ENCODE results near the gene LPXN.

Gene LPXN

DNA sequence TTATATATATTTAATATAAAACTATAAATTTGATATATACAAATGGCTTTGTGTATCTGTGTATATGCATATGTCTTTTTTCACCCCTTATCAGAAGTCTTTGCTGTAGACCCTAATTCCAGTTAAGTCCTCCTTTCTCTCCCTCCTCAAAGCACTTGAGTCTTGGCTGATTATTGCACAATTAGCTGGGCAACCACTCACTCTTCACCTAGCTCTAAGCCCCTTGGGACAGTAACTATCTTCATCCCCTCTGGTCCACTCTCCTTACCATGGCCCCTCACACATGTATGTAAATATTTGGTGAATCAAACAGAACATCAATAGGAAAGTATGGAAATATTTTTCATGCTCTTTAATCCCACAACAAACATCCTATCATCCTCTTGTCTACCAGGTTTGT, 66.8 kb downstream of the LPXN start:
- Histone ChIP-seq H3K4me1 (ENCODE audit: control insufficient read depth, insufficient read depth, low read length) (no peaks in the 10 kb centered on the region), H3K27me3 (ENCODE audit: control insufficient read depth, insufficient read depth, low read length) (no peaks in the 10 kb centered on the region), H3K36me3 (ENCODE audit: insufficient read depth, low read length) (no peaks in the 10 kb centered on the region), H3K9me3 (replicated peaks; ENCODE audit: low read length) (no peaks in the 10 kb centered on the region), H3K4me2 (ENCODE audit: low read length) (no peak overlapping the region), H3K9ac (ENCODE audit: low read depth, low read length) (no peak overlapping the region), H3K4me3 (ENCODE audit: low read length) (no peak overlapping the region)

DNA sequence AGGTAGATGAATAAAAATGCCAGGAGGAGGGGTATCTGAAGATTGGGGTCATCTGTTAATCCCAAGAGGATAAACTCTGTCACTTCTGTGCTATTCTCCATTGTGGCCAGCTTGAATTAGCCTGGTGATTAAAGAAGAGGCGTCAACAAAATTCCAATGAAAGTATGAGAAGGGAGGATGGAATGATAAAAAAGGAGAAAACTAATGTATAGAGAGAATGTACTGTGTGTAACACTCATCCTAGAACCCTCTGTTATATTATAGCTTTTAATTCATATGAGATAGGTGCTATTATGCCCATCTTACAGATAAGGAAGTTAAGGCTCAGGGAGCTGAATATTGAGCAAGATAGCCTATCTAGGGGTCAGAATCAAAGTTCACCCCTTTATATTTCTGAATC, 67.7 kb downstream of the LPXN start, which contains the start of gene OR5B21:
OR5B21 (minus strand) TSS at position 101 of the 400 bp plus-strand sequence; CDS start at position 101, 0 bp downstream.
- Histone ChIP-seq H3K9ac (ENCODE audit: low read depth, low read length) (no peak within 1 kb of the TSS), H3K4me3 (ENCODE audit: low read length) (no peak within 1 kb of the TSS), H3K9me3 (replicated peaks; ENCODE audit: low read length) (no peaks in the 10 kb centered on the region), H3K27me3 (ENCODE audit: control insufficient read depth, insufficient read depth, low read length) (no peaks in the 10 kb centered on the region), H3K4me2 (ENCODE audit: low read length) (no peak within 1 kb of the TSS), H3K36me3 (ENCODE audit: insufficient read depth, low read length) (no peaks in the 10 kb centered on the region), H3K4me1 (ENCODE audit: control insufficient read depth, insufficient read depth, low read length) (no peaks in the 10 kb centered on the region)

DNA sequence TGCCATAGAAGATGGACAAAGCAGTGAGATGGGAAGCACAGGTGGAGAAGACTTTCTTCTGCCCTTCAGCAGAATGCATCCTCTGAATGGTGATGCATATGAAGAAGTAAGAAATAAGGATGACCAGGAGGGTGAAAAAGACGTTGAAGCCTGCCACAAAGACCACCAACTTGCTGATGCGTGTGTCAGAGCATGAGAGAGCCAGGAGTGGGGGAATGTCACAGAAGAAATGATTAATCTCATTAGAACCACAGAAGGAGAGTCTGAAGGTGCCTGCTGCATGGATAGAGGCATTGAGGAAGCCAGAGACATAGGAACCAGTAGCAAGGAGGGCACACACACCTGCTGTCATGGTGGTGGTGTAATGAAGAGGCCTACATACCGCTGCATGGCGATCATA, 68.3 kb downstream of the LPXN start:
- Histone ChIP-seq H3K27me3 (ENCODE audit: control insufficient read depth, insufficient read depth, low read length) (no peaks in the 10 kb centered on the region), H3K4me3 (ENCODE audit: low read length) (no peak overlapping the region)

DNA sequence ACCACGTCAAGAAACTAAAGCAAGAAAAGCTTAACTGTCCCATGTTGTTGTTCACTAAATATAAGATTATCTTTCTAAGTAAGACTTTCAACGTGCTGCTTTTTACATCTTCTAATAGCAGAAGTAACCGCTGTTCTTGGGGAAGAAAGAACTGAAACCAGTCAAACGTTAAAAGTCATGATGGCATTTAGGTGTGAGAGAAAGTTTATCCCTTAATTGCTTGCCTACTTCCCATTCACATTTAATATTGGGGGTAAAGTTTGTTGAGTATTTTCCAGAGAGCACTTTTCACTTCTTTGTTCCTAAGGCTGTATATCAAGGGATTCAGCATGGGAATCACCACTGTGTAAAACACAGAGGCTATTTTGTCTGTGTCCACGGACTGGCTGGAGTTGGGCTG, 68.7 kb downstream of the LPXN start:
- no peak overlapping the region for H3K4me2 ChIP-seq (ENCODE audit: low read length)

More for the DNA sequence above, 68.3 kb downstream of the LPXN start:
- H3K9ac ChIP-seq (ENCODE audit: low read depth, low read length) = no peak overlapping the region
- H3K36me3 ChIP-seq (ENCODE audit: insufficient read depth, low read length) = no peaks in the 10 kb centered on the region
- H3K4me2 ChIP-seq (ENCODE audit: low read length) = no peak overlapping the region
- H3K4me1 ChIP-seq (ENCODE audit: control insufficient read depth, insufficient read depth, low read length) = no peaks in the 10 kb centered on the region
- no peaks in the 10 kb centered on the region for H3K9me3 ChIP-seq (replicated peaks; ENCODE audit: low read length)

DNA sequence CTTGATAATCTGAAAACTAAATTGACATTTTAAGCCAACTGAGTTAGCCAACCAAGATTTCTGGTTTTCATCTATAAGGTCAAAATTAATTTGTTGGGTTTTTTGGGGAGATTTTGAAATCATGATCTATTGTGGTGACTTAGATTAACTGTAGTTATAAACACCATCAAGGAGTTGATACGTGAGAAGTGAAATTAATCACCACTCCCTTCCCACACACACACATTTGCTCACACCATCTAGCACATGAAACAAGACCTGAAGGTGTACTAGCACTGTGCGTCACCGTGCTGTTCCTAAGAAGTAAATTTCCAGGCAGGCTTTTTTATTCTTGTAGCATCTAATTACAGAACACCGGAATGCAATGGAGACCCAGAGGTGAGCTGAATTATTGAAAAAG, 69.8 kb downstream of the LPXN start:
- H3K4me2 ChIP-seq (ENCODE audit: low read length) = no peak overlapping the region
- no peak overlapping the region for H3K4me3 ChIP-seq (ENCODE audit: low read length)
- H3K4me1 ChIP-seq (ENCODE audit: control insufficient read depth, insufficient read depth, low read length) = no peaks in the 10 kb centered on the region
- H3K9ac ChIP-seq (ENCODE audit: low read depth, low read length) = no peak overlapping the region
- no peaks in the 10 kb centered on the region for H3K36me3 ChIP-seq (ENCODE audit: insufficient read depth, low read length)
- H3K27me3 ChIP-seq (ENCODE audit: control insufficient read depth, insufficient read depth, low read length) = no peaks in the 10 kb centered on the region
- no peaks in the 10 kb centered on the region for H3K9me3 ChIP-seq (replicated peaks; ENCODE audit: low read length)

More for the DNA sequence above, 68.7 kb downstream of the LPXN start:
- no peak overlapping the region for H3K9ac ChIP-seq (ENCODE audit: low read depth, low read length)
- no peaks in the 10 kb centered on the region for H3K4me1 ChIP-seq (ENCODE audit: control insufficient read depth, insufficient read depth, low read length)
- H3K36me3 ChIP-seq (ENCODE audit: insufficient read depth, low read length) = no peaks in the 10 kb centered on the region
- no peak overlapping the region for H3K4me3 ChIP-seq (ENCODE audit: low read length)
- H3K27me3 ChIP-seq (ENCODE audit: control insufficient read depth, insufficient read depth, low read length) = no peaks in the 10 kb centered on the region
- no peaks in the 10 kb centered on the region for H3K9me3 ChIP-seq (replicated peaks; ENCODE audit: low read length)

DNA sequence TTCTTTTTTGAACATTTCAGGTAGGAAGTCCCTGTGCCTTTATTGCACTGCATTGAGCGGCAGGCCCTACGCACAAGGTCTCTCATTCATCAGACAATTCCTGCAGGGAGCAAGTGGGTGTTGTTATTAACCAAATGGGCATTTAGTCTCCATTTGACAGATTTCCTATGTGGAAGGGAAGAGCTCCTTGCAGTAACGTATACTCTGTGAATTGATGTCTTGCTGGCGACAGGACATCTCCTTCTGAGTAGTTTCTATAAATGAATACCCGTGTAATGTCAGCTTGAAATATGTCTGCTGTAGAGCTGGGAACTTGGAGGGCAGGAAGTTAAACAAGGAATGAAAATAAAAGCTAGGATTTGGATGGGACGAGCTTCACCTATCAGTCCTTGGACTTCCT, 71.4 kb downstream of the LPXN start:
- Histone ChIP-seq H3K36me3 (ENCODE audit: insufficient read depth, low read length) (no peaks in the 10 kb centered on the region), H3K9me3 (replicated peaks; ENCODE audit: low read length) (no peaks in the 10 kb centered on the region), H3K4me2 (ENCODE audit: low read length) (no peak overlapping the region), H3K4me1 (ENCODE audit: control insufficient read depth, insufficient read depth, low read length) (no peaks in the 10 kb centered on the region), H3K4me3 (ENCODE audit: low read length) (no peak overlapping the region), H3K27me3 (ENCODE audit: control insufficient read depth, insufficient read depth, low read length) (no peaks in the 10 kb centered on the region), H3K9ac (ENCODE audit: low read depth, low read length) (no peak overlapping the region)

DNA sequence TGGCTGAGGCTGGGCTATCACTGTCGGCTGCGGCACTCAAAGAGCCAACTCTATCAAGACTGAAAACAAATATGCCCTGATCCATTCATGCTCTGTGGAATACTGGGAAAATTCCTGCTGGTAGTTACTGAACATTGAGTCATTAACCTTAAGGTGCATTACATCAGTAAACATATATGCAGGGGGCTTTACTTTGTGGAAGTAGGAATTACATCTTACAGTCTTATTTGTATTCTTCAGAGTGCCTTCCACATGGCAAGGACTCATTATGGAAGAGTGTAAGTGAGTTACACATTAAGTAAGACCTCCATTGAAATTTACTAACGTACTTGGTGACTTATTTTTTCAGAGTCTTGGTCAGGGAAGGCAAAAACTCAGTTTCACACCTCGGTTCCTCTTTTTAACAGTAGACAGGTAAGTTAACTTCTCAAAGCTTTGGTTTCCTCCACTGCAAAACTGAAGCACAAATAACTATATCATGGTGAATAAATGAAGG, 72.2 kb downstream of the LPXN start:
- Histone ChIP-seq H3K36me3 (ENCODE audit: insufficient read depth, low read length) (no peaks in the 10 kb centered on the region), H3K9ac (ENCODE audit: low read depth, low read length) (no peak overlapping the region), H3K27me3 (ENCODE audit: control insufficient read depth, insufficient read depth, low read length) (no peaks in the 10 kb centered on the region), H3K4me3 (ENCODE audit: low read length) (no peak overlapping the region), H3K4me1 (ENCODE audit: control insufficient read depth, insufficient read depth, low read length) (no peaks in the 10 kb centered on the region), H3K9me3 (replicated peaks; ENCODE audit: low read length) (no peaks in the 10 kb centered on the region), H3K4me2 (ENCODE audit: low read length) (no peak overlapping the region)

DNA sequence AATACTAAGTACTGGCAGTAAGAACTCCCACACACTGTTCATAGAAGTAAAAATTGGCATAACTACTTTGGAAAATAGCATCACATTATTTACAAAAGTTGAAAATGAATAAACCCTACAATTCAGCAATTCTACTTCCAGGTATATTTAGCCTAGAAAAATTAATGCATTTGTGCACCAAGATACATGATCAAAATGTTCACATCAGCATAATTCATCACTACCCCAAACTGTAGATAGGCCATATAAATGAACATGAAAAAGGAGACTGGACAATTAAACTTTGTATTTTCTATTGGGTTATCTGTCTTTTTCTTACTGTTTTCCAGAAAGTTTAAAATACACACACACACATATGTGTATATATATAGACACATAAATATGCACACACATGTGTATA, 73.7 kb downstream of the LPXN start:
- Histone ChIP-seq H3K27me3 (ENCODE audit: control insufficient read depth, insufficient read depth, low read length) (no peaks in the 10 kb centered on the region), H3K4me2 (ENCODE audit: low read length) (no peak overlapping the region), H3K36me3 (ENCODE audit: insufficient read depth, low read length) (no peaks in the 10 kb centered on the region), H3K9ac (ENCODE audit: low read depth, low read length) (no peak overlapping the region), H3K9me3 (replicated peaks; ENCODE audit: low read length) (no peaks in the 10 kb centered on the region), H3K4me1 (ENCODE audit: control insufficient read depth, insufficient read depth, low read length) (no peaks in the 10 kb centered on the region), H3K4me3 (ENCODE audit: low read length) (no peak overlapping the region)

DNA sequence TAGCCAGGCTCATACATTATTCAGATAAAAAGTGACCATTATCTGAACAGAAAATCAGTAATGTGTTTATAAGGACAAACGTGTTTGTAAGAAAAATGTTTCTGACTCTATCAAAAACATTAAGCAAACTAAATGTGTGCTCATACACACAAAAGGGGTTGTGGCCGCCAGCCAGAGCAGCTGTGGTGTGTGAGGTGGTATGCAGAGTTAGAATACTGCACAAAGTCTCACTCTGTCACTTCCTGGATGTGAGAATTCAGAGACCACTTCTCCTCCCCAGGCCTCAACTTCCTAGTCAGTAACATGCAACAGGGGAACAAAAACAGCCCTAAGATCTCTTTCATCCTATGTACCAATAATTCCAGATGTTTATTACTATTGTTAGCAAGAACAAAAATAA, 77.2 kb downstream of the LPXN start:
- Histone ChIP-seq H3K27me3 (ENCODE audit: control insufficient read depth, insufficient read depth, low read length) (no peaks in the 10 kb centered on the region), H3K36me3 (ENCODE audit: insufficient read depth, low read length) (no peaks in the 10 kb centered on the region), H3K4me1 (ENCODE audit: control insufficient read depth, insufficient read depth, low read length) (peaks cover 11% of the 10 kb centered on the region), H3K4me3 (ENCODE audit: low read length) (no peak overlapping the region), H3K9ac (ENCODE audit: low read depth, low read length) (no peak overlapping the region), H3K9me3 (replicated peaks; ENCODE audit: low read length) (no peaks in the 10 kb centered on the region), H3K4me2 (ENCODE audit: low read length) (no peak overlapping the region)

DNA sequence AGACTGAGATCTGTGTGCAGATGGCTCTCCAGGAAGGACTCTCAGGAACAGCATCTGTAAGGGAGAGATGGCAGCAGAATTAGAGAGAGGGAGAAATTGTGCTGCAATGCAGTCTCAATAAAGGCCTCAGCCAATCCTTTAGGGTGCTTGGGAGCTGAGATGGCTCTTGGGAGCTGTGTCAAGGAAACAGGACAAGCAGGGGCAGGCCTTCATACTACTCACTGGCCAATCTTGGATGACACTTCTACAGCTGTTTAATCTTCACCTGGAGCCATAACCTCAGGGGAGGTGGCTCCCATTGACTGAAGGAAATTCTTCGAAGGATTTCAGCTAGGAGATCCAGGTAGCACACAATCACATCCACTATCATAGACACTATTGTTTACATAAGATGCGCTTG, 77.7 kb downstream of the LPXN start:
- H3K9me3 ChIP-seq (replicated peaks; ENCODE audit: low read length) = no peaks in the 10 kb centered on the region
- H3K4me3 ChIP-seq (ENCODE audit: low read length) = no peak overlapping the region
- no peak overlapping the region for H3K4me2 ChIP-seq (ENCODE audit: low read length)
- H3K36me3 ChIP-seq (ENCODE audit: insufficient read depth, low read length) = no peaks in the 10 kb centered on the region
- no peaks in the 10 kb centered on the region for H3K27me3 ChIP-seq (ENCODE audit: control insufficient read depth, insufficient read depth, low read length)
- H3K9ac ChIP-seq (ENCODE audit: low read depth, low read length) = no peak overlapping the region
- peaks cover 13% of the 10 kb centered on the region for H3K4me1 ChIP-seq (ENCODE audit: control insufficient read depth, insufficient read depth, low read length)

DNA sequence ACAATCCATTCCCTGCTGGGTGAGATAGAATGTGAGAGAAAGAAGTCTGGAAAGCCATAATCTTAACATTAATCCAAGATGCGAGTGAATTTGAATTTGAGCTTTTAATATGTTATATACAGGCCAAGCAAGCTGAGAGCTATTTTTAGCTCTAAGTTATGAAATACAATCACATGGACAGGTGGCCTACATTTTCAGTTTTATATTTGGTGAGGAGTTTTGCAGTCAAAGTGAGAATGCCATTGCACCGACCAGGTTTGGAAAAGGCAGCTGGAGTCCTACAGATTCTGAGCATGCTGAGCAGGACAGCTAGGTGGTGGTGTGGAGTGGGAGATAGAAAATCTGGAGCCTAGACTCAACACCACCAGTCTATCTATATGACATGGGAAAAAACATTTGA, 79.8 kb downstream of the LPXN start:
- no peaks in the 10 kb centered on the region for H3K36me3 ChIP-seq (ENCODE audit: insufficient read depth, low read length)
- H3K27me3 ChIP-seq (ENCODE audit: control insufficient read depth, insufficient read depth, low read length) = no peaks in the 10 kb centered on the region
- no peak overlapping the region for H3K4me3 ChIP-seq (ENCODE audit: low read length)
- no peak overlapping the region for H3K4me2 ChIP-seq (ENCODE audit: low read length)
- H3K9me3 ChIP-seq (replicated peaks; ENCODE audit: low read length) = no peaks in the 10 kb centered on the region
- H3K9ac ChIP-seq (ENCODE audit: low read depth, low read length) = no peak overlapping the region
- peaks cover 13% of the 10 kb centered on the region for H3K4me1 ChIP-seq (ENCODE audit: control insufficient read depth, insufficient read depth, low read length)

DNA sequence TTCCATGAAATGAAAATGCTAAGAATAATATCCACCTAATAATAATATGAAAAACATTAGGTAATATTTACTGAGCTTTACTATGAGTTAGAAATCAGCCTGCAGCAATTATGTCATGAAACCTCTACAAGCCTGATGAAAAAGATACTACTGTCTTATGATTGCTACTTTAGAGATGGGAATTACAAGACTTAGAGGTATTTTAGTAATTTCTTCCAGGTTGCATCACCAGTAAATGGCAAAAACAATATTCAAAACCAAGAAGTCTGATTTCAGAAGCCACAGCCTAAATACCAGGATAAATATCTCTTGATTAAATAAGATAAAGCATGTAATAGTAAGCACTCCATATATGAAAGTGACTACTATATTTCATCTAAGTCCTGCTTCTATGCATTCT, 81.6 kb downstream of the LPXN start:
- Histone ChIP-seq H3K4me2 (ENCODE audit: low read length) (peak overlapping the region; percentile 50), H3K4me1 (ENCODE audit: control insufficient read depth, insufficient read depth, low read length) (peaks cover 13% of the 10 kb centered on the region), H3K4me3 (ENCODE audit: low read length) (no peak overlapping the region), H3K36me3 (ENCODE audit: insufficient read depth, low read length) (no peaks in the 10 kb centered on the region), H3K9me3 (replicated peaks; ENCODE audit: low read length) (no peaks in the 10 kb centered on the region), H3K9ac (ENCODE audit: low read depth, low read length) (no peak overlapping the region), H3K27me3 (ENCODE audit: control insufficient read depth, insufficient read depth, low read length) (no peaks in the 10 kb centered on the region)

Data from skeletal muscle satellite cell (primary cell).